SK-N-SH (cell line): ENCODE measurements around the gene SNRNP70.

Source experiments
- ELF1 ChIP-seq: IDR thresholded peaks from 2 replicates; pipeline ENCODE4 v1.4.0; 2012
- FOXM1 ChIP-seq: IDR thresholded peaks from 2 replicates; pipeline ENCODE4 v1.4.0; 2012; ENCODE audit warnings: low read depth, mild to moderate bottlenecking
- JUND ChIP-seq: IDR thresholded peaks from 2 replicates; pipeline ENCODE4 v1.4.0; 2012
- MXI1 ChIP-seq: IDR thresholded peaks from 2 replicates; pipeline ENCODE4 v1.6.1; 2012; ENCODE audit warnings: mild to moderate bottlenecking, low read depth, low read length, improper control_type of control experiment
- PBX3 ChIP-seq: IDR thresholded peaks from 2 replicates; pipeline ENCODE4; 2012
- RCOR1 ChIP-seq: fragments of 150-350 bp; IDR thresholded peaks from 2 replicates; pipeline ENCODE4 v1.6.1; 2017; ENCODE audit warnings: antibody characterized with exemption, low read length
- TAF1 ChIP-seq: IDR thresholded peaks from 2 replicates; pipeline ENCODE4 v1.6.1; 2012; ENCODE audit warnings: low read depth, mild to moderate bottlenecking, low read length, moderate library complexity, borderline replicate concordance
- TF ChIP-seq, protein P1 (sequence below): fragments of 200-600 bp; sonication (generic); IDR thresholded peaks from 2 replicates; pipeline ENCODE4 v1.6.1; 2017; ENCODE audit warnings: antibody characterized with exemption, mild to moderate bottlenecking, moderate library complexity

GRCh38 chr19:49042177-49042576, 43.1 kb upstream of the SNRNP70 start:
- TF ChIP-seq, protein P1, sequence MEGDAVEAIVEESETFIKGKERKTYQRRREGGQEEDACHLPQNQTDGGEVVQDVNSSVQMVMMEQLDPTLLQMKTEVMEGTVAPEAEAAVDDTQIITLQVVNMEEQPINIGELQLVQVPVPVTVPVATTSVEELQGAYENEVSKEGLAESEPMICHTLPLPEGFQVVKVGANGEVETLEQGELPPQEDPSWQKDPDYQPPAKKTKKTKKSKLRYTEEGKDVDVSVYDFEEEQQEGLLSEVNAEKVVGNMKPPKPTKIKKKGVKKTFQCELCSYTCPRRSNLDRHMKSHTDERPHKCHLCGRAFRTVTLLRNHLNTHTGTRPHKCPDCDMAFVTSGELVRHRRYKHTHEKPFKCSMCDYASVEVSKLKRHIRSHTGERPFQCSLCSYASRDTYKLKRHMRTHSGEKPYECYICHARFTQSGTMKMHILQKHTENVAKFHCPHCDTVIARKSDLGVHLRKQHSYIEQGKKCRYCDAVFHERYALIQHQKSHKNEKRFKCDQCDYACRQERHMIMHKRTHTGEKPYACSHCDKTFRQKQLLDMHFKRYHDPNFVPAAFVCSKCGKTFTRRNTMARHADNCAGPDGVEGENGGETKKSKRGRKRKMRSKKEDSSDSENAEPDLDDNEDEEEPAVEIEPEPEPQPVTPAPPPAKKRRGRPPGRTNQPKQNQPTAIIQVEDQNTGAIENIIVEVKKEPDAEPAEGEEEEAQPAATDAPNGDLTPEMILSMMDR, result no peak
- TF ChIP-seq ELF1 (no peak), PBX3 (no peak), TAF1 (no peak), RCOR1 (no peak), FOXM1 (no peak), JUND (no peak), MXI1 (no peak)
